K562 (cell line): ENCODE results near the gene RNU6-9. TPM values are rescaled to one million over a fixed set of nuclear protein-coding genes. Genes with fewer than 3 reads are reported as not detected.
A peak's percentile ranks its signal among the peaks of the same experiment; 100 is the strongest.

ENCODE experiments used
- CREBBP ChIP-seq: IDR thresholded peaks from one replicate; pipeline ENCODE4 v1.6.1; 2012; ENCODE audit warnings: low read depth, mild to moderate bottlenecking, control low read depth, inconsistent platforms, low read length
- ERF ChIP-seq: fragments of 450-650 bp; formaldehyde crosslinking; IDR thresholded peaks from 2 replicates; pipeline ENCODE4 v1.4.0; 2020; ENCODE audit warnings: mild to moderate bottlenecking, mixed read lengths
- L3MBTL2 ChIP-seq: fragments of 450-650 bp; IDR thresholded peaks from 2 replicates; pipeline ENCODE4 v1.6.1; 2016; ENCODE audit warnings: mild to moderate bottlenecking, moderate library complexity
- NR4A1 ChIP-seq, 2 experiments: fragments of 250-450 bp in 1 of 2; fragments of 450-650 bp in 1 of 2; sonication (Bioruptor Pico) in 1 of 2; IDR thresholded peaks; 2 replicates each; pipeline versions ENCODE4 v1.4.0 to v1.6.1; 2016 to 2020; ENCODE audit warnings: mild to moderate bottlenecking in 2 of 2, missing compliant biosample characterization in 1 of 2, missing genetic modification characterization in 1 of 2, moderate library complexity in 1 of 2
- SMC3 ChIP-seq: conservative IDR thresholded peaks from 2 replicates; pipeline ENCODE4 v1.6.1; 2011; ENCODE audit warnings: low read depth, low read length, improper control_type of control experiment; ENCODE audit not compliant: insufficient read depth
- TAF1 ChIP-seq: IDR thresholded peaks from 2 replicates; pipeline ENCODE4 v1.6.1; 2011; ENCODE audit warnings: mild to moderate bottlenecking, low read length, moderate library complexity; ENCODE audit not compliant: insufficient read depth, control insufficient read depth, severe bottlenecking; ENCODE audit errors: extremely low read depth
- TBP ChIP-seq: optimal IDR thresholded peaks from 2 replicates; pipeline ENCODE3; 2011; ENCODE audit warnings: low read depth, low read length, improper control_type of control experiment
- polyA plus RNA-seq, 8 experiments: library from polyadenylated mRNA; depleted of rRNA in 4 of 8; stranded (reverse) in 5 of 8; unstranded in 3 of 8; fragments of >200 nt; fragmentation: Nextera tagmentation in 2 of 8; fragmentation: Illumina TruSeq in 1 of 8; extraction: Ambion mirVana in 2 of 8; extraction: Trizol in 1 of 8; gene quantifications; 2 replicates each; pipeline versions ENCODE4 v1.2.1 to v1.2.3, GENCODE V29; 2011 to 2014; ENCODE audit warnings: inconsistent platforms in 1 of 8, missing spikeins in 1 of 8
- total RNA-seq, 7 experiments: library from RNA; depleted of rRNA in 6 of 7; stranded (reverse); fragments of >200 nt in 6 of 7; fragmentation: Illumina TruSeq in 2 of 7; extraction: Trizol in 2 of 7; gene quantifications; 2 replicates each; pipeline versions ENCODE4 v1.2.1 to v1.2.3, GENCODE V29; 2011 to 2021; ENCODE audit warnings: low replicate concordance in 1 of 7
- TF ChIP-seq, protein P1 (sequence below): IDR thresholded peaks from 3 replicates; pipeline ENCODE4 v1.6.1; 2011; ENCODE audit warnings: borderline replicate concordance, mild to moderate bottlenecking, moderate library complexity; ENCODE audit not compliant: insufficient read length; ENCODE audit errors: extremely low read depth
- TF ChIP-seq, protein P2 (sequence below), 3 experiments: IDR thresholded peaks in 2 of 3; conservative IDR thresholded peaks in 1 of 3; 2 replicates each; pipeline ENCODE4 v1.5.1; 2011 to 2012; ENCODE audit warnings: low read length in 3 of 3, mild to moderate bottlenecking in 3 of 3, control low read depth in 2 of 3, improper control_type of control experiment in 1 of 3, inconsistent platforms in 1 of 3, low read depth in 1 of 3, mixed read lengths in 1 of 3, moderate library complexity in 1 of 3; ENCODE audit not compliant: insufficient read depth in 2 of 3
- TF ChIP-seq, protein P3 (sequence below): fragments of 250-450 bp; sonication (Bioruptor Pico); IDR thresholded peaks from 2 replicates; pipeline ENCODE4 v1.8.0; 2022; ENCODE audit warnings: moderate library complexity, mild to moderate bottlenecking, inconsistent platforms

The RNU6-9 gene
- total and polyA plus RNA-seq, 9 of the 15 experiments (the other 6 are each of a cell fraction or from before 2014, with no cell fraction given), result not detected

GRCh38 chr19:861756-862580, 31.3 kb upstream of the RNU6-9 start (continued):
- TF ChIP-seq SMC3 (peak; percentile 61), L3MBTL2 (peak; percentile 97), ERF (peak; percentile 78; the same call in 1 of the 2 replicates), CREBBP (no peak), TBP (peak; percentile 64), NR4A1 (CRISPR knock-in tag; IDR thresholded peaks at IDR 0.05) (no peak), NR4A1 (tag; IDR thresholded peaks at IDR 0.05) (0 out of 2 replicates have a peak, but pooled peaks have one; percentile 44), TAF1 (peak; percentile 31)
- TF ChIP-seq, protein P1, sequence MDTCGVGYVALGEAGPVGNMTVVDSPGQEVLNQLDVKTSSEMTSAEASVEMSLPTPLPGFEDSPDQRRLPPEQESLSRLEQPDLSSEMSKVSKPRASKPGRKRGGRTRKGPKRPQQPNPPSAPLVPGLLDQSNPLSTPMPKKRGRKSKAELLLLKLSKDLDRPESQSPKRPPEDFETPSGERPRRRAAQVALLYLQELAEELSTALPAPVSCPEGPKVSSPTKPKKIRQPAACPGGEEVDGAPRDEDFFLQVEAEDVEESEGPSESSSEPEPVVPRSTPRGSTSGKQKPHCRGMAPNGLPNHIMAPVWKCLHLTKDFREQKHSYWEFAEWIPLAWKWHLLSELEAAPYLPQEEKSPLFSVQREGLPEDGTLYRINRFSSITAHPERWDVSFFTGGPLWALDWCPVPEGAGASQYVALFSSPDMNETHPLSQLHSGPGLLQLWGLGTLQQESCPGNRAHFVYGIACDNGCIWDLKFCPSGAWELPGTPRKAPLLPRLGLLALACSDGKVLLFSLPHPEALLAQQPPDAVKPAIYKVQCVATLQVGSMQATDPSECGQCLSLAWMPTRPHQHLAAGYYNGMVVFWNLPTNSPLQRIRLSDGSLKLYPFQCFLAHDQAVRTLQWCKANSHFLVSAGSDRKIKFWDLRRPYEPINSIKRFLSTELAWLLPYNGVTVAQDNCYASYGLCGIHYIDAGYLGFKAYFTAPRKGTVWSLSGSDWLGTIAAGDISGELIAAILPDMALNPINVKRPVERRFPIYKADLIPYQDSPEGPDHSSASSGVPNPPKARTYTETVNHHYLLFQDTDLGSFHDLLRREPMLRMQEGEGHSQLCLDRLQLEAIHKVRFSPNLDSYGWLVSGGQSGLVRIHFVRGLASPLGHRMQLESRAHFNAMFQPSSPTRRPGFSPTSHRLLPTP, result no peak
- TF ChIP-seq, protein P2, sequence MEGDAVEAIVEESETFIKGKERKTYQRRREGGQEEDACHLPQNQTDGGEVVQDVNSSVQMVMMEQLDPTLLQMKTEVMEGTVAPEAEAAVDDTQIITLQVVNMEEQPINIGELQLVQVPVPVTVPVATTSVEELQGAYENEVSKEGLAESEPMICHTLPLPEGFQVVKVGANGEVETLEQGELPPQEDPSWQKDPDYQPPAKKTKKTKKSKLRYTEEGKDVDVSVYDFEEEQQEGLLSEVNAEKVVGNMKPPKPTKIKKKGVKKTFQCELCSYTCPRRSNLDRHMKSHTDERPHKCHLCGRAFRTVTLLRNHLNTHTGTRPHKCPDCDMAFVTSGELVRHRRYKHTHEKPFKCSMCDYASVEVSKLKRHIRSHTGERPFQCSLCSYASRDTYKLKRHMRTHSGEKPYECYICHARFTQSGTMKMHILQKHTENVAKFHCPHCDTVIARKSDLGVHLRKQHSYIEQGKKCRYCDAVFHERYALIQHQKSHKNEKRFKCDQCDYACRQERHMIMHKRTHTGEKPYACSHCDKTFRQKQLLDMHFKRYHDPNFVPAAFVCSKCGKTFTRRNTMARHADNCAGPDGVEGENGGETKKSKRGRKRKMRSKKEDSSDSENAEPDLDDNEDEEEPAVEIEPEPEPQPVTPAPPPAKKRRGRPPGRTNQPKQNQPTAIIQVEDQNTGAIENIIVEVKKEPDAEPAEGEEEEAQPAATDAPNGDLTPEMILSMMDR (IDR thresholded peaks at IDR 0.05 in 2 of 3, conservative IDR thresholded peaks at IDR 0.05 in 1 of 3; ENCODE audit: insufficient read depth in 2 of 3, low read depth in 1 of 3, low read length in 3 of 3), result peak; percentile 59 to 93 (median 87)
- TF ChIP-seq, protein P3, sequence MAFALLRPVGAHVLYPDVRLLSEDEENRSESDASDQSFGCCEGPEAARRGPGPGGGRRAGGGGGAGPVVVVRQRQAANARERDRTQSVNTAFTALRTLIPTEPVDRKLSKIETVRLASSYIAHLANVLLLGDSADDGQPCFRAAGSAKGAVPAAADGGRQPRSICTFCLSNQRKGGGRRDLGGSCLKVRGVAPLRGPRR, result no peak
